GM19099 (cell line): Measurements from ENCODE around the gene PTPRS.

Experiments
- POLR2A ChIP-seq: IDR thresholded peaks from 3 replicates; pipeline ENCODE4 v1.6.1; 2011; ENCODE audit warnings: low read depth; ENCODE audit not compliant: insufficient read length; ENCODE audit errors: extremely low read depth

The PTPRS gene

DNA sequence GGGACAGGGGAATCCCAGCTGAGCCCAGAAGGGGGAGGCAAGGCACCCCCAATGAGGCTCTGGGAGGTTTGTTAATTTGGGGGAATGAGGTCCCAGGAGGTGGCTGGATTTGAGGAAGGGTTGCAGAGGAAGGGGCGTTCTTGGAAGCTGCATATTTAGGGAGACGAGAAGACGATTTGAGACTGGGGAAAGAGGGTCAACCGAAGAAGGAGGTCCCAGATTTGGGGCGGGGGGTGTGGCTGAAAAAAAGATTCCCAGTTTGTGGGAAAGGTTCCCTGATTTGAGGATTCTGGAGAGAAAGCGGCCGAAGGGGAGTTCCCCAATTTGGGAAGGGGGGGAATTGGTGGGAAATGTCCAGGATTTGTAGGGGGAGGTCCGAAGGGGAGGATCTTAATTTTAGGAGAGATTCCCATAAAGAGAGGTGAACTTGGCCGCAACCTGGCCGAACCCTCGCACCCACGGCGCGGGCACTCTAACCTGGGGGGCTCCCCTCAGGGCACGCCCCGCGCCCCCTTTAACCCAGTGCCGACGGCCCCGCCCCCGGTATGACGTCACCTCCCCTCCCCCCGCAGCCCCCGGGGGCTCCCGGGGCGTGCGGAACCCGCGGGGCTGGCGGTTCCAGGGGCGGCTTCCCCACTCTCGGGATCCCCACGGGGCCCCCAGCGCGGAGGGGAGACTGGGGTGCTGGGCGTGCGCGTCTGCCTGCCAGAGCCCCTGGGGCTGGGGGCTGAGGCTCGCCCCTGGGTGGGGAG lies 1.2 kb downstream of the PTPRS start:
- TF ChIP-seq POLR2A: no peak

GRCh38 chr19:5338656-5339197 lies 1.9 kb downstream of the PTPRS start:
- no peak for TF ChIP-seq POLR2A

DNA sequence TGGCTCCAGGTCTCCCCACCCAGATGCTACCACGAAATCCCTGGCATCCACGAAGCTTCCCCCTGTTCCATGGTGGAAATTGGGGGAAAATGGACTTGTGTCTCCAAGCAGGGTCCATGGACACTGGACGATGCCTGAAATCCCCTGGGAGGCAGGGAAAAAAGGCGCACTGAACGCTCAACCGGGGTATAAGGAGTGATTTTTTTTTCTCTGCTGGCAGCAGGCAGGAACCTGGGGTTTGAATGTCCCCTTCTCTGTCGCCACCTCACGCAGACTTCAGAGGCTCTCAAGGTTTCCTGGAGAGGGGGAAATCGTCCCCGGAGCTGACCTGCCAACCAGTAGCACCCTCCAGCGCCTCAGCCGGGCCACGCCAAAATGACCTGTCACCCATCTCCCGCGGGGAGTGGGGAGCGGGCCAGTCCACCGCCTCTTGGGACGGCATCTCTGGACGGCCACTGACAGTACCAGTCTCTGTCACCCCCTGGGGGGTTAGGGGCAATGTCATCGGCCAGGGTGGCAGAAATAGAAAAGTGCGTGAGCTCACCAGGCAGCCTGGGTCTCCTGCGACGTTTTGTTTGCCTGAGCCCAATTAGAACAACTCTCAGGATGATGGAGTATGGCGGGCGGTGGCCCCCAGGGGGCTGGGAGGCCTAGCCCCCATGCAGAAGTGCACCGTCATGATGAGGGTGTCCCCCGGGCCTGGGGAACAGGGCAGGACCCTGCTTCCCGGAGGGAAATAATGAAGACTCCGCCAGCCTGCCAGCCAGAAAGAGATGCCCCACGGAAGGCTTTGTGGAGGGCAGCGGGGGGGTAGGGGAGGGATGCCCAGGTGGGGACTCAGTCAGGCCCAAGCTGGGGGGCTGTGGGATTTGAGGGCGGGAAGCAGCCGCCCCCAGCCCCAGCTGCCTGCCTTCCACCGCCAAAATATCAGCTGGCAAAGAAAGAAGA lies 2.6 kb downstream of the PTPRS start:
- TF ChIP-seq POLR2A: no peak

DNA sequence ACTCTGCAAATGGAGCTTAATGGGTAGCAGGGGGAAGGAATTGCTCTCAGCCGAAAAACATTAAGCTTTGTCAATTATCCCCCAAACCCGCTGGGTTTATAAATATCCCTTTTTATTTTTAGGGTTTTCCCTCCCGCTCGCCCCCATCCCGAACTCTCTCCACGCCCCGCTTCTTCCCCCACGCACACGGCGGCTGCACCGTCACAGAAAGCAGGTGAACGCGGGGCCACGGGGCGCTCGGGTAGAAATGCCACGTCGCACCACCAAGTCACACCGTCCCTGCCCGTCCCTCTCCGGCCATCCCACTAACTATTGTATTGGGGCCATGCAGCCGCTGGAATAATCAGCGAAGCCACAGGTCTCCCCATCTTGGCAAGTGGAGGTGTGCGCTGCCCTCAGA lies 3.5 kb downstream of the PTPRS start:
- no peak for TF ChIP-seq POLR2A

DNA sequence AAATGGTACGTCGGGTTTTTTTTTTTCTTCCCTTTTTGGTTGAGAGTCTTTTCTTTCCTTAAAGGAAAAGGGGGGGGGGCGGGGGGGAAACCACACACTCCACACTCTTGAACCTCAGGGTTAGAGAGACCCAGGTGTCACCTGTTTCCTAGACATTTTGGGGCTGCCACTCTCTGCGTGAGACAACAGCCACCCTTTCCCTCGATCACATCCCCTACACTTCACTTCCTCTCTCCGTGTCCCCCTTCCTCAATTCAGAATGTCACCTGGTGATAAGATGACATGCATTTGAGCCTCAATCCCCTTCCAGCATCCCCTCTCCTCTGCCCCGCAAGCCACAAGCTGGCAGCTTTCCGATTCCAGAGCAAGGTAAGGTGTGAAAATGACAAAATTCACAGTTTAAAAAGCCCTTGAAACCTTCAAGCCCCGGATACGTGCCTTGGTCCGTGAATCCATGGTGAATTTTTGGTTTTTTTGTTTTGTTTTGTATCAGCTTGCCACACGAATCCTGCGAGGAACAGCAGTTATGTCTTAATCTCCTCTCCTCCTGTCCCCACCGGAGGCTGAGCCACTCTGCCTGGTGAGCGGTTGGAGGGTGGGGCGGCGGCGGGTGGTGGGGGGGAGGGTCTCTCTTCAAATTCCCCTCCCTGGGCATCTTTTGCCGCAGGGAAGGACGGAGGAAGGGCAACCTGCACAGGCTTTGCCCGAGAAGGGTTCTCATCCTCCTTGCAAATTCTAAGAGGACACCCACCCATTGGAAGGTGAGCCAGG lies 4.2 kb downstream of the PTPRS start:
- TF ChIP-seq POLR2A: no peak

DNA sequence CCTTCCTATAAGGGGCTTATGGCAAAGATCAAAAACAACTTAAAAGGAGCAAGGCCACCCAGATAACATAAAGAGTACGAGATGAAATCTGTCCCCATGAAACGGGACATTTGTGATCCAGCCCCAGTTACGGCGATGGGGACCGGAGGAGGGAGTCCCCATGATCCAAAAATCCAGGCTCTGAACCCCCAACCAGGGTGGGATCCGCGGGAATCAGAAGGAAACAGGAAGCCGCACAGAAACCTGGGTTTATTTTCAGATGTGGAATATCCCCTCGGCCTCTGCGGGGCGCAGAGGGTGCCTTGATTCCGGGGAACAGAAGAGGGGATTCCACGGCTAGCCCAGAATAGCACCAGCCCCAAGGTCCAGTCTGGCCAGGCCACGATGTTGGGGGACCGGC lies 5.0 kb downstream of the PTPRS start:
- TF ChIP-seq POLR2A: no peak

- TF ChIP-seq POLR2A: no peak
These were observed 5.7 kb downstream of the PTPRS start for GRCh38 chr19:5334824-5335500.

DNA sequence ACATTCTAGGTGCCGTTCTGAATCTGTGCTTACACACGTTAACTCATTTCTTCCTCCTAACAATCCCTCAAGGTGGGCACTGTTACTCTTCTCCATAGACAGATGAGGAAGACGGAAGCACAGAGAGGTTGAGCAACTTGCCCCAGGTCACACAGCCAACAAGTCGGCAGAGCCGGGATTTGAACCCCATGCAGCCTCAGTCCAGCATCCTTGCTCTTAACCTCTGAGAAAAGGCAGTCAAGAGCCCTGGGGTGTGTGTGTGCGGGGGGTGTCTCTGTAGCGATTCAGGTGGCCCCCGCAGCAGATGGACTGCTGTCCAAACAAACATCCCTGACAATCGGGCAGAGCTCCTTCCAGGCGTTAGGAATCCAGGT lies 6.3 kb downstream of the PTPRS start:
- TF ChIP-seq POLR2A: no peak

DNA sequence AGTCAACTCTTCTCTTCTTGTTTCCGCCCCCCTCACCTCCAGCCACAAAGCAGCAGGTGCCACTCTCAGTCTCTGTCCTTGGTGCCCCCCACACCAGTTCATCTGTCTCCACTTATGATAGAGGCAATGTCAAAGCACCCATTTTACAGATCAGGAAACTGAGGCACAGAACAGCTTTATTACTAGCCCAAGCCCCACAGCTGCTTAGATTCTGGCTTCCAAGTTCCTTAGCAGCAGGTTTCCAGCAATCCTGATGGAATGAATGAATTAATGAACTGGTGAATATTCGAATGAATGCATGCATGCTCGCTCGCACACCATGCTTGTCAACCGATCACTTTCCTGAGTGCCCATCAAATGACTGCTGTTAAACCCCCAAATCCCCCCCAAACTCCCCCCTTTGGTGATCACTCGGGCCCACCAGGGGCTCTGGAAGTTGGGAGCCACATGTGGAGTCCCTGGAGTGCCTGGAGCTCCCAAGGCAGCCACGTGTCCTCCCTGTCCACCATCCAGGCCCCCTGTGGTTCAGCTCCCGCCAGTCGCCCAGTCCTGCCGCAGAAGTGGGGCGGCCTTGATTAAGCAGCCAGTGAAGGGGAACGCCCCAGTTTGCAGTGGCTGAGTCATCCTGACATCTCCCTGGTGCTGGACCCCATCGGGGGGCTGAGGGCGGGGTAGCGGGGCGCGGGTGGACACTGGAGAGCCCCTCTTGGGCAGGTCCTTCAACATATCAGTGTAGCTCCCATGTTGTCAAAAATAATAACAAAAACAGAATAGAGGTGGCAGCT lies 6.8 kb downstream of the PTPRS start:
- TF ChIP-seq POLR2A: no peak

DNA sequence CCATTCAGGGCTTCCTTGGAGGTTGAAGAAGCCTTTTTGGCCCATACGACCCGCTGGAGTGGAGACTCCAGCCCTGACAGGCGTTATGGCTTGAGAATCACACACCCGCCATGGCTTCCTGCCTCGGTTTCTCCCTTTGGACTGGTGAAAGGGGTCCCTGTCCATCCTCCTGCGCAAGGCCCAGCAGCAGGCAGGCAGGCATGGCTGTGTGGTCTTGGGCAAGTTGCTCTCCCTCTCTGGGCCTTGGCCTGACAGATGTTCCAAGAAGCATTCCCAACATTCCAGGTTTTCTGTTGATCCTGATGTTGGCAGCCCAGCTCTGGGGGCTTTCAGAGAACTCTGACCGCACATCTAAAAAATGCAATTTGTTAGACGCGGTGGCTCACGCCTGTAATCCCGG lies 8.1 kb downstream of the PTPRS start:
- no peak for TF ChIP-seq POLR2A

DNA sequence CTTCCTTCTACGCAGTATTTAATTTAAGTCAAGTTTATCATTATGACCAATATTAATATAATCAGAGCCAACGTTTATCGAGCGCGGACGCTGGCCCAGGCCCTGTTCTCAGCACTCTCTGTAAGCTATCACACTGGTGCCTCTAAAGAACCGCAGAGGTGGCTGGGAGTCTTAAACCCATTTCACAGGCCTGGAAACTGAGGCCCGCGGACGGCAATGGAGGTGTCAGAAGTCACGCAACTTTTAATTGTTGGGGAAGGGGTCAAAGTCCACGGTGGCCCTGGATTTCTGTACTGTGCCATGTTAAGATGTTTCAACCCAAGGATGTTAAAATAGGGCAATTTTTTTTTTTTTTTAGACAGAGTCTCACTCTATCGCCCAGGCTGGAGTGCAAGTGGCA lies 8.8 kb downstream of the PTPRS start:
- TF ChIP-seq POLR2A: no peak

DNA sequence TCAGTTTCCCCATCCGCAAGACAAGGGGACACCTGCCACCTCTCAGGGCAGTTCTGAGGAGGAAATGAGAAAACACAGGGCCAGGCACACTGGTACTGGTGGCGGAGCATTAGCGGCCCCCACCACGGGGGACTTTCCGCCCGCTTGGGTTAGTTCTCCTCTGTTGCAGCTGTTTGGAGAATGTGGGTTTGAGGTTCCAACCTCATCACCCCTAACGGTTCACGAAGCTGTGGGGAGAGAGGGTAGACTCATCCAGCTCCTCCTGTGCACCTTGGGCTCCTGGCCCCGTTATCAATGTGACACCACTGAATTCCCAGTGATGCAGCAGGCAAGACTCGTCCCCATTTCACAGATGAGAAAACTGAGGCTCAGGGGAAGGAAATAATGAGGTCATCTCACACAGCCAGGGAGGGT lies 10.3 kb downstream of the PTPRS start:
- no peak for TF ChIP-seq POLR2A

DNA sequence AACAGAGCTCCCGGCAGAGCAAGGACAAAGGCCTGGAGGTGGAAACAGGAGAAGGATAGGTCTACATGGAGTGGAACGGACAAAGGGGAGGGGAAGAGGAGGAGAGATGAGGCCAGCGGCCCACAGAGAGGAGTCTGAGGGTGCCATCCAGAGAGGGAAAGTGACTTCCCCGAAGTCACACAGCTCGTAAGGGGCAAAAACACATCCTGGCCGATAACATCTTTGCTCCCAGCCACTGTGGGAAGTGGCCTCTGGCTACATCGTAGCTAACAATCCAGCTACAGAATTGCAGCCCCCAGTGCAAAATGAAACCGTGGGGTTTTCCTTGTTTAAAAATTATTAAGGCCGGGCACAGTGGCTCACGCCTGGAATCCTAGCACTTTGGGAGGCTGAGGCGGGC lies 11.5 kb downstream of the PTPRS start:
- no peak for TF ChIP-seq POLR2A
